Left lung (tissue), 10 donors: ENCODE data around the gene AUP1. TPM values are rescaled to one million over a fixed set of nuclear protein-coding genes. Genes with fewer than 3 reads are reported as not detected.

Experiments used
- ATAC-seq: fragments of 200-7000 bp; cut with Tn5 transposase; one replicate; pipeline ENCODE4 v1.9.1; 2020; ENCODE audit warnings: moderate library complexity
- DNase-seq, 4 donors: peaks; one replicate each; pipeline ENCODE4 v3.0.0-alpha.2; 2013 to 2020
- H3K27ac ChIP-seq, 2 donors: fragments of 200-600 bp; sonication (generic) in 1 of 2; one replicate each; pipeline versions ENCODE4 v1.5.0 to v1.8.0; 2020 to 2021
- H3K27me3 ChIP-seq, 2 donors: fragments of 200-600 bp; sonication (generic) in 1 of 2; one replicate each; pipeline versions ENCODE4 v1.5.0 to v1.8.0; 2020 to 2021
- H3K36me3 ChIP-seq, 2 donors: fragments of 200-600 bp; sonication (generic) in 1 of 2; one replicate each; pipeline versions ENCODE4 v1.5.0 to v1.8.0; 2020 to 2021
- H3K4me1 ChIP-seq, 2 donors: fragments of 200-600 bp; one replicate each; pipeline ENCODE4 v1.8.0; 2021
- H3K4me3 ChIP-seq, 2 donors: fragments of 200-600 bp; sonication (generic) in 1 of 2; one replicate each; pipeline versions ENCODE4 v1.5.0 to v1.8.0; 2020 to 2021; ENCODE audit warnings: mild to moderate bottlenecking in 1 of 2
- H3K9me3 ChIP-seq, 2 donors: fragments of 200-600 bp; sonication (generic) in 1 of 2; one replicate each; pipeline versions ENCODE4 v1.5.0 to v1.8.0; 2020 to 2021
- intact Hi-C, 2 donors: fragments of 100-400 bp; cut with DNase I; formaldehyde crosslinking; loops; one replicate each; pipeline versions ENCODE4 v1.11.2 to v1.14.2; 2022
- polyA plus RNA-seq, 6 donors: library from polyadenylated mRNA; unstranded; fragments of 120-200 nt; gene quantifications; one replicate each; pipeline ENCODE4 v1.2.1, GENCODE V29; 2013; ENCODE audit not compliant: insufficient read length in 6 of 6
- total RNA-seq, 2 donors: library from RNA; stranded (reverse); fragmentation: NEBNext Ultra II Directional; extraction: Animal tissue kit (Norgen Biotek cat#: 25700); gene quantifications; one replicate each; pipeline ENCODE4 v1.2.1, GENCODE V29; 2021
- TF ChIP-seq, protein P1 (sequence below), 2 donors: fragments of 200-600 bp; sonication (generic) in 1 of 2; IDR thresholded peaks; one replicate each; pipeline versions ENCODE4 v1.5.0 to v1.8.0; 2021; ENCODE audit warnings: antibody characterized with exemption in 2 of 2
- donor health status: DM: no; HTN: yes; CAD: no.
- donor health status: DM: no; HTN: no; CAD: no.

AUP1 gene
- total and polyA plus RNA-seq, 8 donors, result 82.1 to 132 (median 96.1) TPM

DNA sequence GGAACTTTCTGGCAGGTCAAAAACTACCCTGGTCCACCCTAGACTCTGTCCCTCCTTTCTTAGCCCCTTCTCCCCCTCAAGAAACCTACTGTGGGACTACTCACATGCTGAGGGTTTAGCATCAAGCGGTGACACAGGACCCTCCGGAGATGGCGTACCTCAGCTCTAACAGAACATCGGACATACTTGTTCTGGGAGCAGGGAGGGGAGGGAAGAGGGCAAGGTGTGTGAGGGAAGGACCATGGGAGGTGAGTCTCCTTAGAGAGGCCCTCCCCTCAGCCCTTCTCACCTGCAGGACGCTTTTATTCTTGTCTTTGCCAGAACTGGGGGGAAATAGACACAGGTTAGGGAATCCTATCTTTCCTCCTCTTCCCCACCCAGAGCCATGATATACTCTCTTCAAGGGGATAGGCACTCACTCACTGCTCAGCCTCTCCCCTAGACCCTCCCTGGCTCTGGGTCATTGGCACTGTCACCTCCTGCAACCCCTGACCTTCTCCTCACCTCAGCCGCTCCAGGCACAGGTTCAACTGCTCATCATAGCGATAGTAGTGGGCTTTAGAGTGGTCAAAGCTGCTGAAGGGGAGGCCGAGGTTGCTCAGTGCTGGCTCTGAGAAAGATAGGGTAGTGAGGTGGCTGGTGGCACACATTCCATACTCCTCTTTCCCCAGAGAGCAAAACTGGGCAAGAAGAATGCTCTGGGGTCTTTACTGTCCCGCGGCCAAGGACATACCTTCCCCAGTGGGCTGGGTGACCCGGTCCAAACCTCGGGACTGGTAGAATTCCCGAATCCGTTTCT, 23.9 kb downstream of the AUP1 start:
- intact Hi-C loops, result no loop called here
- peaks cover 24 to 62% of the 10 kb centered on the region in 2 donors for H3K4me1 ChIP-seq
- peak overlapping the region in 1 of 2 donors; percentile 79 for H3K4me3 ChIP-seq
- peaks cover 19 to 57% of the 10 kb centered on the region in 2 donors for H3K27me3 ChIP-seq
- ATAC-seq (no peak), DNase-seq (no peak)
- peak overlapping the region in 1 of 2 donors; percentile 98 for H3K27ac ChIP-seq
- TF ChIP-seq, protein P1, sequence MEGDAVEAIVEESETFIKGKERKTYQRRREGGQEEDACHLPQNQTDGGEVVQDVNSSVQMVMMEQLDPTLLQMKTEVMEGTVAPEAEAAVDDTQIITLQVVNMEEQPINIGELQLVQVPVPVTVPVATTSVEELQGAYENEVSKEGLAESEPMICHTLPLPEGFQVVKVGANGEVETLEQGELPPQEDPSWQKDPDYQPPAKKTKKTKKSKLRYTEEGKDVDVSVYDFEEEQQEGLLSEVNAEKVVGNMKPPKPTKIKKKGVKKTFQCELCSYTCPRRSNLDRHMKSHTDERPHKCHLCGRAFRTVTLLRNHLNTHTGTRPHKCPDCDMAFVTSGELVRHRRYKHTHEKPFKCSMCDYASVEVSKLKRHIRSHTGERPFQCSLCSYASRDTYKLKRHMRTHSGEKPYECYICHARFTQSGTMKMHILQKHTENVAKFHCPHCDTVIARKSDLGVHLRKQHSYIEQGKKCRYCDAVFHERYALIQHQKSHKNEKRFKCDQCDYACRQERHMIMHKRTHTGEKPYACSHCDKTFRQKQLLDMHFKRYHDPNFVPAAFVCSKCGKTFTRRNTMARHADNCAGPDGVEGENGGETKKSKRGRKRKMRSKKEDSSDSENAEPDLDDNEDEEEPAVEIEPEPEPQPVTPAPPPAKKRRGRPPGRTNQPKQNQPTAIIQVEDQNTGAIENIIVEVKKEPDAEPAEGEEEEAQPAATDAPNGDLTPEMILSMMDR (IDR thresholded peaks at IDR 0.05), result no peak
- peaks cover 0 to 18% of the 10 kb centered on the region in 2 donors for H3K36me3 ChIP-seq
- no peaks in the 10 kb centered on the region for H3K9me3 ChIP-seq

DNA sequence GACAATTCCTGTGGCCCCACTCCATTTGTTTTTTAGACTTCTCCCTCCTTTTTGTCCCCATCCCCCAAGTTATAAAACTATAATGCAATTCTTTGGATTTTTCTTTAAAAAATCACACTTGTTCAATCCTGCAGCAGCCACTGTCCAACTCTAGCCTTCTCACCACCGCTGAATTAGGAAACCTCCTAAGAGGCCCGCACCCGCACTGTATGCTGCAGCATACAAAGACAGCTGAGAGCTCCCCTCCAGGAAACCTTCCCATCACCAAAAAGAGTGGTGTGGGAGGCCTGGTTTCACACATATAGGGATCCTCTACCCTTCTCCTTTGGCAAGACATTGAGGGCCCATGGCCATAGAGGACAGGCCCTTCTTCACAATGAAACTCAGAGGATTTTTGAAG, 24.9 kb downstream of the AUP1 start:
- Histone ChIP-seq H3K4me1 (peaks cover 25 to 65% of the 10 kb centered on the region in 2 donors), H3K27ac (no peak overlapping the region), H3K36me3 (peaks cover 0 to 18% of the 10 kb centered on the region in 2 donors), H3K9me3 (no peaks in the 10 kb centered on the region), H3K4me3 (peak overlapping the region in 1 of 2 donors; percentile 79), H3K27me3 (peaks cover 15 to 57% of the 10 kb centered on the region in 2 donors)
- intact Hi-C loops, result no loop called here
- no peak for DNase-seq
- no peak for ATAC-seq
- TF ChIP-seq, protein P1 (IDR thresholded peaks at IDR 0.05), result no peak

DNA sequence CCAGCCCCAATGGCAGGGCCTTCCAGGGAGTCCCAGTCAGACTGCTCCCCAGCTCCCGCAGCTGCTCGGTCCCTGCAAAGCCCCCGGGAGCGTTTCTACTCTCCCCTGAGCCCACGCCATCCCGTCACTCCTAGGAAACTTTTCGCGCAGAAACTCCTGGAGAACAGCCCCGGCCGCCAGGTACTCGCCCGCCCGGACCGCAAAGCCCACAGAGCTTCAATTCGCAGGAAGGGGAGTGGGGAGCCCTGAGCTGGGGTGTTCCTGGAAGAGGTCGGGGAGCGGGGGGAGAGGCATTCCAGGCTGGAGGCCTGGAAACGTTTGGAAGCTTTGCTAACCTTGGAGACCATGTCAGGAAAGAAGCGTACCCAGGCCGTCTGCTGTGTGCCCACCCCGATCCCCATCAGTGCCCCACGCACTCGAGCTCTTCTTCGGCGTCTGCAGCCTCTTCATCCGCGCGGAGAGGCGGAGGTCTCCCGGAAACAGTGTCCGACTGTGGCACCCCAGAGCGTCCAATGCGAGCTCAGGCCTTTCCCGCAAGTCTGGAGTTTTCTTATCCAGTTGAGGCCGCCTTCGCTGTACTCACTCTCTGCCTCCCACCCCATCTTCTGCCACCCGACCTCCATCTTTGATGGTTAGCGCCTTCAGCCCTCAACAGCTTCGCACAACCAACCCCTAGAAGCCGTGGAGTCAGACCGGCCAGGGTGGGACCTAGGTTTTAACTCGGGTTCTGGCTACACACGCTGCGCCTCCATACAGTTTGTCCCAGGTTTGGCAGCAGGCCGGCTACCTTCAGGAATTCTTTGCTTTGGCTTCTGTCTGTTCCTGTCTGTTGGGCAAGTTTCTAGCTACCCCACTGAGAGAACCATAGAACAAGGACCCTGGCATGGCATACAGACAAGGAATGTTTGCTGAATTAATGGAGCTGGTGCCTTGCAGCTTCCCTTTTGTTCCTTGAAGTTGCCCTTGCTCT, 25.7 kb downstream of the AUP1 start:
- peaks cover 0 to 18% of the 10 kb centered on the region in 2 donors for H3K36me3 ChIP-seq
- no peaks in the 10 kb centered on the region for H3K9me3 ChIP-seq
- H3K4me1 ChIP-seq, result peaks cover 31 to 73% of the 10 kb centered on the region in 2 donors
- TF ChIP-seq, protein P1 (IDR thresholded peaks at IDR 0.05), result no peak
- peaks cover 18 to 57% of the 10 kb centered on the region in 2 donors for H3K27me3 ChIP-seq
- peak overlapping the region; percentile 54 to 79 for H3K4me3 ChIP-seq
- DNase-seq (no peak), ATAC-seq (no peak)
- H3K27ac ChIP-seq, result peak overlapping the region; percentile 87 to 88
- intact Hi-C loops, result no loop called here

DNA sequence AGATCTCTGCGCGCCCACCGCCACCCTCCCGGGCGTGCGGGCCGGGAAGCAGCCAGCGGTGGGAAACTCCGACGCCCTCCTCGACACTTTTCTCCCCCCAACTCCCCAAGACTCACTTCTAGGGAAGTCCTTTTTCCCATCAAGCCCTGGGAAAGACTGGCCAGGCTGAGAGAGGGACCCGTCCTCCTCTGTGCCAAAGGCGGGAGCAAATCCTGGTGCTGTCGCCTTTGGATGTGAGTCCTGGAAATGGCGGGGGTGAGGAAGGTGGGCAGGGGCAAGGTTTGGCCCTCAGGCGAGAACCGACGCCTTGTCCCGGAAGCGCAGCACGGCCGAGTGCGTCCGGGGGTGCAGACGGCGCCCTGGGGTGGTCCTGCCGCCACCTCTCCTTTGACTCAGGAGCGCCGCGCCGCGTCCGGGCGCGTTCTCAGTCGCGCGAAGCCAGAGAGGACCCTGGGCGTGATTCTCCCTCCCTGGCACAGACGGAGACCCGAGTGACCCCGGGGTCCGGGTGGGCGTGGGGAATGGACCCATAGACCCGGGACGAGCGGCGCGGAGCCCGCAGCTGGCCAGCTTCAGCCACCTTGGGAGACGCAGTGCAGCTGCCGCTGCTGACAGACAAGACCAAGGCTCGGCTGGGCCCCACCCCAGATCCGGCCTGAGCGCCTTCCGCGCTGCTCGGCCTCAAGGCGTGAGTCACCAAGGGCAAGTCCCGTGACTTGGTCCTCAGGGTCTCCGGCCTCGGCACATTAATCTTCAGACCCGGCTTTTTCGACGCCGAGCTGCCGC, 26.6 kb downstream of the AUP1 start:
- Histone ChIP-seq H3K27ac (peak overlapping the region; percentile 87 to 88), H3K4me1 (peaks cover 33 to 76% of the 10 kb centered on the region in 2 donors), H3K9me3 (no peaks in the 10 kb centered on the region), H3K27me3 (peaks cover 22 to 58% of the 10 kb centered on the region in 2 donors), H3K36me3 (peaks cover 0 to 18% of the 10 kb centered on the region in 2 donors), H3K4me3 (peak overlapping the region; percentile 54 to 79)
- ATAC-seq (peak; percentile 69), DNase-seq (peak in 3 of 4 donors; percentile 75 to 96 (median 91))
- intact Hi-C loops, result no loop called here
- TF ChIP-seq, protein P1 (IDR thresholded peaks at IDR 0.05), result no peak
